GM18519 (cell line): ENCODE data around the gene RCOR1.

ENCODE experiments used
- ATAC-seq: cut with Tn5 transposase; IDR thresholded peaks from one replicate; pipeline ENCODE4 v1.9.1; 2021; ENCODE audit warnings: mild to moderate bottlenecking, moderate library complexity; ENCODE audit not compliant: unreplicated experiment, low FRiP score

RCOR1 gene

GRCh38 chr14:102697501-102697900, 105.1 kb downstream of the RCOR1 start:
- no peak for ATAC-seq

- no peak for ATAC-seq
Observed at GRCh38 chr14:102699416-102700110, 107.1 kb downstream of the RCOR1 start.

- no peak for ATAC-seq
Observed at GRCh38 chr14:102708494-102708893, 116.0 kb downstream of the RCOR1 start.

- no peak for ATAC-seq
Observed at GRCh38 chr14:102711207-102711606, 118.8 kb downstream of the RCOR1 start.

GRCh38 chr14:102711946-102712345, 119.5 kb downstream of the RCOR1 start:
- no peak for ATAC-seq

GRCh38 chr14:102717276-102717675, 124.8 kb downstream of the RCOR1 start:
- no peak for ATAC-seq

GRCh38 chr14:102722646-102723045, 130.2 kb downstream of the RCOR1 start:
- no peak for ATAC-seq

- no peak for ATAC-seq
Observed at GRCh38 chr14:102723650-102724049, 131.2 kb downstream of the RCOR1 start.

GRCh38 chr14:102726191-102726949, 133.9 kb downstream of the RCOR1 start:
- no peak for ATAC-seq

GRCh38 chr14:102727336-102728095, 135.1 kb downstream of the RCOR1 start:
- no peak for ATAC-seq

GRCh38 chr14:102728501-102728900, 136.1 kb downstream of the RCOR1 start:
- ATAC-seq = no peak

- no peak for ATAC-seq
Observed at GRCh38 chr14:102729268-102729667, 136.8 kb downstream of the RCOR1 start.

GRCh38 chr14:102729825-102730224, 137.4 kb downstream of the RCOR1 start:
- ATAC-seq = no peak

- ATAC-seq = no peak
Observed at GRCh38 chr14:102731101-102731870, 138.8 kb downstream of the RCOR1 start.

GRCh38 chr14:102731871-102732800, 139.7 kb downstream of the RCOR1 start:
- no peak for ATAC-seq

- no peak for ATAC-seq
Observed at GRCh38 chr14:102732924-102733323, 140.5 kb downstream of the RCOR1 start.

GRCh38 chr14:102733326-102733725, 140.9 kb downstream of the RCOR1 start:
- no peak for ATAC-seq

- no peak for ATAC-seq
Observed at GRCh38 chr14:102734436-102734835, 142.0 kb downstream of the RCOR1 start.

- no peak for ATAC-seq
Observed at GRCh38 chr14:102736956-102737355, 144.5 kb downstream of the RCOR1 start.
